ENCODE data around the gene NIPAL4.
"Not testable (repeated sequence)": the region's sequence is repeated elsewhere in the genome, so short reads cannot be mapped to it uniquely, and the experiment has no call there.

The NIPAL4 gene

DNA sequence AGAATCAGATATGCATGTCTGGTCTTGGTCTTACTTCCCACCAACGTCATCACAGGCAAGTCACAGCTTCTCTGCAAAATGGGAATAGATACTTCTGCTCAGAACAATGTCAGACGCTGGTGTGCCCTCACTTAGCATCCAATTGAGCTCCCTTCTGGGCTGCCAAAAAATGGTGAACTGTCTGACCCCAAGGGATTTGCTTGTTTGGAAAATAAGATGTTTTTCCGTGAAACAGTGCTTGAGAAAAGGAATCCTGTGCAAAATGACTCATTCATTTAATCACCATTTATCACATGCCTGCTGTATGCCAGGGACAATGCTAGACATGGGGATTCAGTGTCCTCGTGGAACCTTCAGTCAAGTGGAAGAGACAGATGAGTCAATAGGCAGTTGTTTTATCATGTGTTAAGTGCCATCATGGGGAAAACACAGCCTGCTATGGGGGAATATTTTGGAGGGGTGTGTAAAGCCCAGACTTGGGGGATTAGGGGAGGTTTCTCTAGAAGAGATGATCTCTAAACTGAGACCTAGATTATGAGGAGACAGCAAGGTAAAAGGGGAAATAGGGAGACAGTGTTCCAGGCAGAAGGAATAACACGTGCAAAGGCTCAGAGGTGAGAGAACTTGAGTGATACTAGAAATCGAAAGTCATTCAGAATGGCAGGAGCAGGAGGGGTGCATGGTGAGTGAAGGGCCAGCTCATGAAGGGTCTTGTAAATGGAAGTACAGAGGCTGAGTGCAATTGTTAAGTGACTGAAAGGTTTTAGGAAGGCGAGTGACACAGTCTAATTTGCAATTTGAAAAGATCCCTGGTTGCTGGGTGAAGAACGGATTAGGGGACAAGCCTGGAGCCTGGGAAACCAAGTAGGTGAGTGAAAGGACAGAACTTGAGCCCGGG is 3.9 kb downstream of the NIPAL4 start:
- no peak for DNase-seq

DNA sequence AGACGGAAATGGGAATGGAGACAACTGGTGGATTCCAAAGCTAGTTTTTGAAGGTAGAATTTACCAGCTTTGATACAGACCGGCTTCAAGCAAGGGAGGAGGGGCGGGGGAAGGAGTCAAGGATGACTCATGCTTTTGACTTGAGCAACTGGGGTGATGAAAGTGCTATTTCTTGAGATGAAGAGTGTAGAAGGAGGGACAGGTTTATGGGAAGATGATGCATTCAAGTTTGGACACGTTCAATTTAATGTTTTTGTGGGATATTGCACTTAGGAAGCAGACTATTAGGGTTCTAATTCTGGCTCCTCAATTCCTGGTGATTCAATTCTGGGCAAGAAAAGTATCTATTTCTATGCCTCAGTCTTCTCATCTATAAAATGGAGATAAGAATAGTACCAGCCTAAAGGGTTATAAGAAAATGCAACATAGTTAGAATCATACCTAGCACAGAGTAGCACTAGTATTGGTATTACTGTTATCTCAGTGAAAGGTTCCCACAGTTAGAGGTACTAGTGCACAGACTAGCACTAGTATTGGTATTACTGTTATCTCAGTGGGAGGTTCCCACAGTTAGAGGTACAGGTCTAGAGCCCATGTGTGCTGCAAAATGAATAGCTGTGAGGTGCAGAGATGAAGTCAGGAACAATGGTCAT is 4.6 kb downstream of the NIPAL4 start:
- DNase-seq: no peak

DNA sequence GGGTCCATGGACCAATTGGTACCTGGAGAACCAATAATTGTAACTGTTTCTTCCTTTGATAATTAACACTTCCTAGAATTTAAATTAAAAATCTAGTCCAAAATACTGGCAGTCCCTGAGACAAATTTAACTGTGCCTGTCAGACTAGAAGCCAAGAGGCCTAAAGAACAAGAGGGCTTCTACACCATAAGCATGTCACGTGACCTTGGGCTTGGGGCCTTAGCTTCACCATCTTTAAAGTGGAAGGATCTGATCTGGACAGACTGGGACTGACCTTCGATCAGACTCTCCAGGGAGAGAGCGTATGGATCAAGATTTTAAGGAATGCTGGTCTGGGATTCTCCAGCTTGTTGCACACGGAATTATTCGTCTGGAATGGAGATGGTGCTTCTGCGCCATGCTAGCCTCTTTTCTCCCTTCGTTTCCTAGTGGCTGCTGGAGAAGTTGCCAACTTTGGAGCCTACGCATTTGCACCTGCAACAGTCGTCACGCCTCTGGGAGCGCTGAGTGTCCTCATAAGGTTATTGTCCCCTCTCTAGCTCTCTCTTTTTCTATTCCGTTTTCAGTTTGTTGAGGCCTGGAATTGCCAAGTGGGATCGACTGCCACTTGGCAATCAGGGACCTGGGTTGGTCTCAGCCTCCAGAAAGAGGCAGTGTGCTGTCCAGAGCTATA is 8.4 kb downstream of the NIPAL4 start:
- no peak for DNase-seq

DNA sequence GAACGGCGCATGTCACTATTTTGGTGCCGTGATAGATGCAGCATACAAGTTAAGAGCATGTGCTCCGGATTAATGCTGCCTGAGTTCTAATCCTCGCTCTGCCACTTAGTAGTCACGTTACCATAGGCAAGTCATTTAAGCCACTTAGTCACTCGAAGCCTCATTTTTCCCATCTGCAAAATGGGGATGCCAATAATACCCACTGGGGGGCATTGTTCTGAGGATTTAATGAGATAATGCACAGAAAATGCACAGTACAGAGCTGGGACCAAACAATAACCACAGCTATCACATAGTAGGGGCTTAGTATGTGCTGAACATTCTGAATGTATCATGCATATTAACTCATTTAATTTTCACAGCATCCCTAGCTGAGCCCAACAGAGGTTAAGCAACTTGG is 9.1 kb downstream of the NIPAL4 start:
- no peak for DNase-seq

DNA sequence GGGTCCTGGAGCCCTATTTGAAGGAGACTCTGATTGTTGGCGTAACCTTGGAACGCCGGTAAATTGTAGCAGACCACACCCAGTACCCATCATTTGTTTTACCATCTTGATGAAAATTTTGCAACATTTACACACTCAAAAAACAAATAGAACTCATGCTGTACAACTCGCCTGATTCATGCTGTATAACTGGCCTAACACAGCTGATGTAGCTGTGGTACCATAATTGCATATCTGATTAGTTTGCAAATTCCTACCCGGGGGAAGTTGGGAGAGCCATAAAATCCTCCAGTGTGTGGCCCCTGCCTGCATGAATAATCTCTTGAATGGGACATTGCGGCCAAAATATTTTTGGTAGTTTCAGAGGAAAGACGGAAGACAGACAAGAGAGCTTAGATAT is 9.7 kb downstream of the NIPAL4 start:
- no peak for DNase-seq

DNA sequence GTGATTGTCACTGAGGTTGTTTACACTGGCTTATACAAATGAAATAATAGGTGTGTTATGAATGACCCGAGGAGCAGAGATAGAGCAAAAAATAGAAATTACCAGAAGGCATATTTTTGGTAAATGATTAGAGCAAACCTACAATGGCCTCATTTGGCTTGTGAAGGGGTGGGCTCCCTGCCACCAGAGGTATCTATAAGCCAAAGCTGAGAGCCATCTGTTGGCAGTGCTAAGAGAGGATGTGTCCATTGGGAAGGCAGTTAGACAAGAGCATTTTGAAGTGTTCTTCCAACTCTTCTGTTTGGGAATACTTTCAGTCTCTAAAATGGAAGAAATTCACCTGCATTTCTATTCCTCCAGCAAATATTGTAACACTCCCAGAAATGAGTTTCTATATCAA is 10.6 kb downstream of the NIPAL4 start:
- DNase-seq: no peak

DNA sequence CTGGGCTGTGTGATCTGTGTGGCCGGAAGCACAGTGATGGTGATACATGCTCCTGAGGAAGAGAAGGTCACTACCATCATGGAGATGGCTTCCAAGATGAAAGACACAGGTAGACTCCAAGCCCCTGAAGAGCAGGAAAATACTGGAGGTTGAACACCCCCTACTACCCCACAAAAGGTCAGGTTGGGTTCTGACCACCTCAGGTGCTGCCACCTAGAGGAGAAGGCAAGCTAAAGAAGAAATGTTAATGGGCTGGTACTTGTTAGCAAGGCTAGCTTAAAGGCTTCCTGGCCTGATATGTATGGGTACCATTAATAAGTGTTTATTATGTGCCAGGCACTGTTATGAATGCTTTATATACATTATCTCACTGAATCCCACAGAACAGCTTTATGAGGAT is 11.7 kb downstream of the NIPAL4 start:
- DNase-seq: no peak

DNA sequence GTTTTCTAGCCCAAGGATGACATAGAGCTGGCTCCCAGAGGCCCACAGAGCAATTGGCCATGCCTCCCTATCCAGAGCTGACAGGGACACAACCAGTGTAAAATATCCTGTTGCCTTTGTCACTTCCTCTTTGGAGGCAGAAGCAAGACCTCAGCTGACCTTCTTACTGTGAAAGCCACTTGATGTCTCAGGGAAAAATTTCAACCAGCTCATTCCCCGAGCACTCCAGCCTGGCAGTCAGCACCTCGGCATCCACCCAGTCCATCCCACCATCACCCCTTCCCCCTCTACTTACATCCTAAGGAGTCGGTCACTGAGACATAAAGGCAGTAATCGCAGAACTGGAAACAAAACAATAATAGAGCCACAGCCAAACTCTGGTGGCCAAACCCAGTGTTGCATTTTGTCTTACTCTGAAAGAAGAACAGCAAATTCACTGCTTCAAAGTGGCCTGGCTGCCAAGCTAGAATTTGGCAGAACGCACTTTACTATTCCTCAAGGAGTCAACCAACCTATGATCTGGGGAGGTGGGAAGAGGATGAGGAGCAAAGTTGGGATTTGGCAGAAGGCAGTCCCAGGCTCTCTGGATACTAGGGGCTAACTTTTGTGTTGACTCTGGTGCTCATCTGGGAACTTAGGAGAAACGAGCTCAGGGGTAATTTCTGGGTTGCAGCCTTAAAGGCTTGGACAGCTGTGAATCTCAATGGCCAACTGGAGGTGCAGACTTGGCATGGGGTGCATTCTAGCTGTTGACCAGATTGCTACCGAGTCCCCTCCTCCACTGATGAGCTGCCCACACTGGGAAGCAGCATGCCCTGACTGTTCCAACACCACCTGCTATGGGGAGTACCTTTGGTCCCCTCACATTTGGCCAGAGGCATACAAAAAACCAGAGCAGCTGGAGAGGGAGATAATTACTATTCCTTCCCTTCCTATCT is 13.6 kb downstream of the NIPAL4 start:
- DNase-seq: no peak

DNA sequence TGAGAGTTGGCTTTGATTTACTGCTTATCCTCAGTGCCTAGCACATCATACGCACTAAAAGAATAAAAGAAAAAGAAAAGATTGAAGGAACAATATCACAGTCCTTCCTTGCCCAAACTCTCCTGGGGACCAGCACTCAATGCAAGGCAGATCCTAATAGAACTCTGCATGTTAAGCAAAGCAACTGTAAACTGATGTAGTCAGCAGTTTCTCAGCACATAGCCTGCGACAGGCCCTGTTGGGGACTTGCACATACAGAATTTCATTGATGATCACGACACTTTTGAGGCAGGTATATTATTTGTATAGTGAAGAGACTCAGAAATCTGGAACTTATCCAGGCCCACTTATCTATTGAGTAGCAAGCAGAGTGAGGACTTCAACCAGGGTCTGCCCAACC is 15.4 kb downstream of the NIPAL4 start:
- DNase-seq: no peak

DNA sequence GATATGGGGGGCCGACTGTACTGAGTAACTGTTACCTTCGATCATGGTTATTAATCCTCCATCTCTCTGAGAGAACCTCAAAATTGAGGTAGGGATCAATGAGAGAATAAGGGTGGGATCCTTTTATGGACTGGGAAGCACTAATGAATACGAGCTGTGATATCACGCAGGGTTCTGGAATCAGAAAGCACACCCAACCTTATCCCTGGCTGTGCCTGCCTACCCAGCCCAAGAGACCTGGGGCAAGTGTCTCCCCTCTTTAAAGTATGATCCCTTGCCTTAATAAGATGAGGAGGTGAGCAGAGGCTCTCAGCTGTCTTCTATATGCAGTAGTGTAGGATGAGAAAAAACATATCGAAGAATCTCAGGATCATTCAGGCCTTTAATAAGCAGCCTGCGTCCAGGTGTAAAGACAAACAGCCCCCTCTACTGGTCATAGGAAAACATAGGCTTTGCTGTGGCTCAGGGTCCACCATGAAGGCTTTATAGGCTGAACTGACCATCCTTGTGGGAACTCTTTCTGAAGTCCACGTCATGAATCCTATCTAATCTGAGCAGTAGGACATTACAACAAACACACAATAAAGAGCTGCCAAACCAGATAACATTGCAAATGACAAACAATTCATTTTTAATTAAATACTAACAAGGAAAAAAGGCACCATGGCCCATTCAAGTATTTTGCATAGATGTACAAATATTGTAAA is 16.8 kb downstream of the NIPAL4 start:
- DNase-seq: peak; percentile 12

DNA sequence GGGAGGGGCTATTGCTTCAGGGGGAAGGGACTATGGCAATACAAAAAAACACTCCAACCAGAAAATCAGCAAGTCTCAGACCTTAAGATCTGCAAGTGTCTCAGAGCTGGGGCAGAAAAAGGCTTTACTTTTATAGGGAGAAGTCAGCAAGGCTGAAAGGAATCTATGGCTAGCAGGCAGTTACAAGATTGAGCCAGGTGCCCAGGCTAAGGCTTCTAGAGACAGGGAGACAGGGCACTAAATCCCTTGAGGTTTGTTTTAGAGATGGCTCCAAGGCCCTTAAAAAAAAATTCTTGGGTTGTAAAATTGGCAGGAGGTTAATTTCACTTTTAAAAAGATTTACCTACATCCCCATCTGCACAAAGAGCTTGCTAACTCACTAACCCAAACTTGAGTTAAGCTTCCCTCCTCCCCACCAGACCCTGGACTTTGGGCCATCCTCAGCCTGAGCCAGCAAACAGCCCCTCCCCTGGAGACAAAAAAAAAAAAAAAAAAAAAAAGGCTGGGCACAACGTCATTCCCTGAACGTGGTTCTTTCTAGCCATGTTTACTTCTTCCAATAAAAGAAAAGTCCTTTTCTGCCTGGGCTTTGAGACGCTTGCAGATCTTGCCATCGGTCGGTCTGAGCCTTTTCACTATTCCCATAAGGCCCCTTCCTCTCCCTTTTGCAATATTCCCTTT is 17.9 kb downstream of the NIPAL4 start:
- DNase-seq: no peak

DNA sequence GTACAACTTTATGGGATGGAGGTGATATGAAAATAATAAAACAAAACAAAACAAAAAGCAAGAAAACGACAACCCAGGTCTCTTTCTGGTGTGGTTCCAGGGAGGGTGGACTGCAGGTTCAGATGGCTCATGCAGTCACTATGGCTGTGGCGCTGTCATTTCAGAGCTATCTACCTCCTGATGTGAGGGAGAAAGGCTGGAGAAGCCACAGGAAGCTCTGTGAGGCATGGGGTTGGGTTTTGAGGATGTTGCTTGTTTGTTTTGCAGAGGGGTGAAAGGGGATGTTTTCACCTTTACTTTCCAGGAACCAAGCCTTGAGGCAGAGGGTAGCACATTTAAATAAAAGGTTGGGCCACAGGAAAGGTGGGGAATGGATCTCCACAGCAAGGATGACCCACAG is 18.7 kb downstream of the NIPAL4 start:
- no peak for DNase-seq

DNA sequence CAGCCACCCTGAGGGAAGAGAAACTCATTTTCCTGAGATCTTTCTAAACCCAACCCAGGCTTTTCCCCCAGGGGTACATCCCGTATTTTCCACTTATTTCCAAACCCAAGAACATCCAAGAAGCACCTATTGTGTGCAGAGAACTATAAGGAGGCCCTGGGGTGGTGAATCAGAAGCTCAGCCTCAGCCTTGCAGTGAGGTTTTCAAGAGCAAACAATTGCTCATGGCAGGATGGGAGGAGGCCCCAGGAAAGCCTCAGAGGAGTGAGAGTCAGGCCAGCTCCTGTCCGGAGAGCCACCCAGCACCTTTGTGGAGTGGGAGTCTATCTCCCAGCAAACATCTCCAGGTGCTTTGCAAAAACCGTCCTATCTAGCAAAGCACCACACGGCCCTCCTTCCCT is 19.2 kb downstream of the NIPAL4 start:
- DNase-seq: no peak

DNA sequence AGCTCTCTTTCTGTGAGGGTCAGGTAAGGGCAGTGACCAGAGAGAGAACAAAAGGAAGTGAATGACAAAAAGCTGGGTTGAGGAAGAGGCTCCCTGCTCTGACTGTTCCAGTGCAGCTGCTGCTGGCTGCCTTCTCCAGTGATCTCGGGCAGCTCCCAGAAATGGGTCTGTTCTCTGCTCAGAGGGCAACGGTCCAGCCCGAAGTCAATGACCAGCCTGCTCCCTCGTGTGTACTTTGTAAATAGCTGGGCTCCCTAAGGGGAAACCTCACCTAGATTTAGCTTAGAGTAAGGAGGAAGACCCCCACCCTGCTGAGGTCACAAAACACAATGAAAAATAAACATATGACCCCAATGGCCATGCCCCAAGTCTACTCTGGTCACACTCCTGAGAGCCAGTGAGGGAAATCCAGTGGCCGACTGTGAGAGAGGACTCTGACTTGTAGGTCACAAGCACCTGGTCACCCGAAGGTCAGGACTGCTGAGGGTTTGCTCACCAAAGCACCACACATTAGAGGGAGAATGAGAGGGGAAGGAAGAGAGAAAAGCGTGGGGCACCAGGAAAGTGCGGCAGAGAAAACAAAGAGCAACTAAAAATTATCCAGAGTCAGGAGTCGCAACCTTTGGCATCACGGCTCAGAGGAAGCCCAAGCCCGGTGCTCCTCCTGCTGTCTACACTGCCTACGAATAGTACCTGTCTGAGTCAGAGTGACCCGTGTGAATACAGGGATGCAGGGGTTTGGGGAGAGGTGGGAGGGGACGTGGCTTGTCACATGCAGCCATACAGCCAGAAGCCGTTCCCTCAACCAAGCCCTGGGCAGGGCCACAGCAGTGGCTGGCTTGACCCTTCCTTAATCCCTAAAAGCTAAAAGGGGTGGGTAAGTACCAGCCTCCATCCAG is 19.8 kb downstream of the NIPAL4 start:
- DNase-seq: no peak

DNA sequence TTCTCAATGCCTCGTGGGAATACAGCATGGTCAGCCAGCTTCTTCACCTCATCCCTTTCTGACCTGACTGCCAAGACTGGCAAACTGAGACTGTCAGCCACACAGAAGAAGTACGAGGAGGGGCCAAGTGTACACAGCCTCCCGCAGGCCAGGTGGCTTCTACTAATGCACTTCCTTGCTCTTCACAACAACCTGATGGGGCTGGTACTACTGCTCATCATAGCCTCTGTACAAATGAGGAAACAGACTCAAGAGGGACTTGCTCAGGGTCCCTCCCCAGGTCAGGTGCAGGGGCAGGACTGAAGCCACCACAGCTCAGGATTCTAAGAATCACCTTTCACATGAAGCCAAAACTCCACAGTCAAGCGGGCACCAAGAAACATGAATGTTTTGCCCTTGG is 21.3 kb downstream of the NIPAL4 start:
- no peak for DNase-seq

DNA sequence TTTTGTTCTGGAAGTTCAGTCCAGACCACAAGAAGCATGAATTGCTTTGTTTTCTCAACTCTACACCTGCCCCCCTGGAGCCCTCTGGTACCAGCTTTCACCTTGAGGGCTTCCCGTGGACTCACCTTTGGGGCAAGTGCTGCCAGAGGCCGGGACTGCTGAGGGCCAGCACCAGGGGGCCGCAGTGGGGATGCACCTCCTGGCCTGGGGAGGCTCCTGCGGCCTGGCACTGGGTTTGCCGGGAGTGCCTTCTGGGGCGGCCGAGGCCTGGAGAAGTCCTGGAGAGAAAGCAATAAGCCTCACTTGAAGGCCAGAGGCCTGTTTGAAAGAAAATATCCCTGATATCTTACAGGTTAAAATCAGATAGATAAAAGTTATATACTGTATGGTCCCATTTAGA is 21.7 kb downstream of the NIPAL4 start:
- DNase-seq: no peak

DNA sequence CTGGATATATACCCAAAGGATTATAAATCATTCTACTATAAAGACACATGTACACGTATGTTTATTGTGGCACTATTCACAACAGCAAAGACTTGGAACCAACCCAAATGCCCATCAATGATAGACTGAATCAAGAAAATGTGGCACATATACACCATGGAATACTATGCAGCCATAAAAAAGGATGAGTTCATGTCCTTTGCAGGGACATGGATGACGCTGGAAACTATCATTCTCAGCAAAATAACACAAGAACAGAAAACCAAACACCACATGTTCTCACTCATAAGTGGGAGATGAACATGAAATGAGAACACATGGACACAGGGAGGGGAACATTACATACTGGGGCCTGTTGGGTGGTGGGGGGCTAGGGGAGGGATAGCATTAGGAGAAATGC is 22.7 kb downstream of the NIPAL4 start:
- not testable (repeated sequence) for DNase-seq

DNA sequence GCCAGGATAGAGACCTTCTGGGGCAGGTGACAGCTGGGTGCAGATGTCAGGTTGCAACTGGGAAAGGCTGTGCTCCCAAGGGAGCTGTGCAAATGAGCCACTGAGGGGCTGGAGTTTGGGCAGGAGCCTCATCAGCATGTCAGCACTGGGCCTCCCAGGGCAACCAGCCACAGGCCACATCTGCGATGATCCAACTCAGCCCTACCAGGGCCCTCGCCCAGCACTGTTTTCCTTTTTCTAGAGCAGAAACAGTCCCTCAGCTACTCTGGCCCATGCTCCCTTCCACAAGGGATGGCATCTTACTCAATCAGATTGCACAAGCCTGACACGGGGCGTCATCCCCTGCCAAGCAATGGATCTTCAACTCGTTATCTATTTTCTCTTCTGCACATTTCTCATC is 24.8 kb downstream of the NIPAL4 start:
- no peak for DNase-seq

DNA sequence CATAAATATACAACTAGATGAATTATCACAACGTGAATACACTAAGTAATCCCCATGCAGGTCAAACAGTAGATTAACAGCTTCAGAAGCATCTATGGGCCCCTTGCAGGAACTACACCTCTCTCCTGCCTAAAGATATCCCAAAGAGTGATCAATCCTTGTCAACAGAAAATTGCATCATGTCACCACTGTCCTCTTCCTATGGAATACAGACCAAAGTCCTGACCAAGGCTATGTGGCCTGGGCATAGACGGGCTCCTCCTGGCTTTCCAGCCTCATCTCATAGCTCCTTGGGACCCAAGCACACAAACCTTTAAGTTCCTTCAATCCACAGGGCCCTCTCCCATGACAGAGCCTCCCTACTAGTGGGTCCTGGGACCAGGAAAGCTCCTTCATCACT is 25.3 kb downstream of the NIPAL4 start:
- DNase-seq: no peak

DNA sequence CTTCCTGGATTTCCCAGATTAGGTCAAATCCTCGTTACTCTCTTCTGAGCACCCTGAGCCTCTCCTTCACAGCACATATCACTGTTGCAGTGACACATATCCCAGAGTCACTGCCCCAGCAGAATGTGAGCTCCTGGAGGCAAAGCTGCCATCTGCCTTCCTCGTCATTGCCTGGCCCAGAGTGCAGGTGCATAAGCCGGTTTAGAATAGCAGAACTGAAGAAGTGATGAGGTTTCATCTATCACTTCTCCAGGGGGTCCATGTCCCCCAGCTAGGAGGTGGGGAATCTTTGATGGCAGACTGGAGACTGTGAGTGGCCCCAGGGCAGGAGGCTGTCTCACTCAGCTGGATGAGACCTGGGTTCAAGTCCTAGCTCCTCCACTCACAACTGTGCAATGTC is 25.8 kb downstream of the NIPAL4 start:
- DNase-seq: no peak
